Neural progenitor cell (in vitro differentiated cells): Measurements from ENCODE around the gene SIAH2. TPM values are rescaled to one million over a fixed set of nuclear protein-coding genes. Genes with fewer than 3 reads are reported as not detected.

Source experiments
- DNase-seq: peaks from one replicate; pipeline ENCODE4 v3.0.0-alpha.2; 2016; ENCODE audit warnings: low spot score
- H2AFZ ChIP-seq: fragments of 200-600 bp; sonication (generic); replicated peaks from 2 replicates; pipeline ENCODE4 v1.6.1; 2016; ENCODE audit warnings: antibody characterized with exemption
- H3F3A ChIP-seq: fragments of 200-600 bp; sonication (generic); 2 replicates; pipeline ENCODE4 v1.6.1; 2016; ENCODE audit warnings: antibody characterized with exemption, low read depth
- H3K27ac ChIP-seq: fragments of 200-600 bp; sonication (generic); 2 replicates; pipeline ENCODE4 v1.5.1; 2016; ENCODE audit warnings: mild to moderate bottlenecking
- H3K27me3 ChIP-seq: fragments of 200-600 bp; sonication (generic); 2 replicates; pipeline ENCODE4 v1.6.1; 2016; ENCODE audit warnings: mild to moderate bottlenecking, moderate library complexity
- H3K36me3 ChIP-seq: fragments of 200-600 bp; sonication (generic); 2 replicates; pipeline ENCODE4 v1.5.1; 2016
- H3K4me1 ChIP-seq: fragments of 200-600 bp; sonication (generic); 2 replicates; pipeline ENCODE4 v1.6.1; 2016; ENCODE audit warnings: mixed run types
- H3K4me2 ChIP-seq: fragments of 200-600 bp; sonication (generic); 2 replicates; pipeline ENCODE4 v1.6.1; 2016
- H3K4me3 ChIP-seq: fragments of 200-600 bp; sonication (generic); 2 replicates; pipeline ENCODE4 v1.5.1; 2016
- H3K79me2 ChIP-seq: fragments of 200-600 bp; sonication (generic); 2 replicates; pipeline ENCODE4 v1.6.1; 2016; ENCODE audit warnings: low read depth
- H3K9ac ChIP-seq: fragments of 200-600 bp; sonication (generic); 2 replicates; pipeline ENCODE4 v1.6.1; 2016
- H3K9me3 ChIP-seq: fragments of 200-600 bp; sonication (generic); 2 replicates; pipeline ENCODE4 v1.5.1; 2016; ENCODE audit warnings: low read depth
- H4K20me1 ChIP-seq: fragments of 200-600 bp; sonication (generic); 2 replicates; pipeline ENCODE4 v1.6.1; 2016; ENCODE audit warnings: low read depth
- H3K27ac Mint-ChIP-seq: 3 replicates; pipeline ENCODE4 v1.8.0; 2021; ENCODE audit warnings: mixed read lengths
- H3K27me3 Mint-ChIP-seq: 2 replicates; pipeline ENCODE4 v1.8.0; 2022; ENCODE audit warnings: low read depth, mild to moderate bottlenecking, inconsistent platforms, moderate library complexity, mixed read lengths; ENCODE audit not compliant: insufficient read depth
- H3K36me3 Mint-ChIP-seq: 3 replicates; pipeline ENCODE4 v1.8.0; 2021; ENCODE audit warnings: mixed read lengths
- H3K4me1 Mint-ChIP-seq: 3 replicates; pipeline ENCODE4 v1.8.0; 2021; ENCODE audit warnings: mixed read lengths
- H3K4me3 Mint-ChIP-seq: 3 replicates; pipeline ENCODE4 v1.8.0; 2021; ENCODE audit warnings: mild to moderate bottlenecking, moderate library complexity, mixed read lengths
- H3K9me3 Mint-ChIP-seq: 3 replicates; pipeline ENCODE4 v1.8.0; 2020; ENCODE audit warnings: mixed read lengths
- CTCF ChIP-seq: fragments of 200-600 bp; sonication (generic); IDR thresholded peaks from 2 replicates; pipeline ENCODE4 v1.5.1; 2017; ENCODE audit warnings: antibody characterized with exemption, mild to moderate bottlenecking
- EZH2 ChIP-seq: fragments of 200-600 bp; sonication (generic); IDR thresholded peaks from 2 replicates; pipeline ENCODE4 v1.6.1; 2017; ENCODE audit warnings: antibody characterized with exemption, mild to moderate bottlenecking, moderate library complexity
- EZH2phosphoT487 ChIP-seq: fragments of 200-600 bp; sonication (generic); IDR thresholded peaks from 2 replicates; pipeline ENCODE4 v1.6.1; 2017; ENCODE audit warnings: antibody characterized with exemption
- total RNA-seq: library from RNA; depleted of rRNA; stranded (reverse); fragments of >200 nt; gene quantifications from 2 replicates; pipeline ENCODE4 v1.2.3, GENCODE V29; 2015; ENCODE audit warnings: low replicate concordance

The SIAH2 gene
- total RNA-seq, 1 donor from 2014 or later: 14.6 TPM

GRCh38 chr3:150742679-150743078, 20.3 kb downstream of the SIAH2 start:
- H3K27ac ChIP-seq: no peak overlapping the region
- peaks cover 3% of the 10 kb centered on the region for H4K20me1 ChIP-seq
- H3K9me3 Mint-ChIP-seq: no peaks in the 10 kb centered on the region
- no peak overlapping the region for H3K4me3 ChIP-seq
- H3K79me2 ChIP-seq: no peaks in the 10 kb centered on the region
- no peaks in the 10 kb centered on the region for H3F3A ChIP-seq
- H3K4me1 ChIP-seq: peaks cover 11% of the 10 kb centered on the region
- H3K9ac ChIP-seq: no peak overlapping the region
- no peak for TF ChIP-seq CTCF
- TF ChIP-seq EZH2phosphoT487: no peak
- no peak overlapping the region for H3K4me2 ChIP-seq
- peaks cover 4% of the 10 kb centered on the region for H3K36me3 Mint-ChIP-seq
- H2AFZ ChIP-seq: no peak overlapping the region
- no peak overlapping the region for H3K4me3 Mint-ChIP-seq
- DNase-seq: no peak
- no peak overlapping the region for H3K27ac Mint-ChIP-seq
- no peaks in the 10 kb centered on the region for H3K27me3 Mint-ChIP-seq
- H3K27me3 ChIP-seq: no peaks in the 10 kb centered on the region
- no peaks in the 10 kb centered on the region for H3K36me3 ChIP-seq
- no peaks in the 10 kb centered on the region for H3K9me3 ChIP-seq
- H3K4me1 Mint-ChIP-seq: peaks cover 22% of the 10 kb centered on the region

- Histone ChIP-seq H3F3A (no peaks in the 10 kb centered on the region), H3K27me3 (no peaks in the 10 kb centered on the region), H3K9ac (no peak overlapping the region), H3K4me3 (no peak overlapping the region), H4K20me1 (no peaks in the 10 kb centered on the region), H3K36me3 (no peaks in the 10 kb centered on the region), H3K4me2 (no peak overlapping the region), H3K27ac (no peak overlapping the region), H3K79me2 (no peaks in the 10 kb centered on the region), H2AFZ (no peak overlapping the region), H3K9me3 (no peaks in the 10 kb centered on the region), H3K4me1 (peaks cover 11% of the 10 kb centered on the region)
- H3K4me3 Mint-ChIP-seq: no peak overlapping the region
- H3K9me3 Mint-ChIP-seq: no peaks in the 10 kb centered on the region
- peaks cover 25% of the 10 kb centered on the region for H3K4me1 Mint-ChIP-seq
- H3K27me3 Mint-ChIP-seq: no peaks in the 10 kb centered on the region
- DNase-seq: no peak
- no peak for TF ChIP-seq EZH2phosphoT487
- no peak for TF ChIP-seq CTCF
- no peak for TF ChIP-seq EZH2
- peaks cover 4% of the 10 kb centered on the region for H3K36me3 Mint-ChIP-seq
- H3K27ac Mint-ChIP-seq: no peak overlapping the region
Measured at GRCh38 chr3:150742141-150742523, 20.8 kb downstream of the SIAH2 start.

GRCh38 chr3:150741497-150742140, 21.4 kb downstream of the SIAH2 start:
- peaks cover 11% of the 10 kb centered on the region for H3K4me1 ChIP-seq
- no peak overlapping the region for H2AFZ ChIP-seq
- H3K9me3 Mint-ChIP-seq: no peaks in the 10 kb centered on the region
- H3K27me3 ChIP-seq: no peaks in the 10 kb centered on the region
- no peaks in the 10 kb centered on the region for H3K79me2 ChIP-seq
- H3K4me3 ChIP-seq: no peak overlapping the region
- H3K9ac ChIP-seq: no peak overlapping the region
- DNase-seq: no peak
- no peaks in the 10 kb centered on the region for H3K9me3 ChIP-seq
- no peaks in the 10 kb centered on the region for H3K36me3 ChIP-seq
- H3F3A ChIP-seq: no peaks in the 10 kb centered on the region
- H3K4me2 ChIP-seq: no peak overlapping the region
- H3K27ac ChIP-seq: no peak overlapping the region
- no peak overlapping the region for H3K27ac Mint-ChIP-seq
- no peaks in the 10 kb centered on the region for H4K20me1 ChIP-seq
- no peak overlapping the region for H3K4me3 Mint-ChIP-seq
- peaks cover 25% of the 10 kb centered on the region for H3K4me1 Mint-ChIP-seq
- no peaks in the 10 kb centered on the region for H3K27me3 Mint-ChIP-seq
- H3K36me3 Mint-ChIP-seq: peaks cover 4% of the 10 kb centered on the region
- TF ChIP-seq EZH2phosphoT487 (no peak), CTCF (no peak), EZH2 (no peak)
